ENCODE results near the gene CDSN.
"Not testable (repeated sequence)": the region's sequence is repeated elsewhere in the genome, so short reads cannot be mapped to it uniquely, and the experiment has no call there.

CDSN gene, protein sequence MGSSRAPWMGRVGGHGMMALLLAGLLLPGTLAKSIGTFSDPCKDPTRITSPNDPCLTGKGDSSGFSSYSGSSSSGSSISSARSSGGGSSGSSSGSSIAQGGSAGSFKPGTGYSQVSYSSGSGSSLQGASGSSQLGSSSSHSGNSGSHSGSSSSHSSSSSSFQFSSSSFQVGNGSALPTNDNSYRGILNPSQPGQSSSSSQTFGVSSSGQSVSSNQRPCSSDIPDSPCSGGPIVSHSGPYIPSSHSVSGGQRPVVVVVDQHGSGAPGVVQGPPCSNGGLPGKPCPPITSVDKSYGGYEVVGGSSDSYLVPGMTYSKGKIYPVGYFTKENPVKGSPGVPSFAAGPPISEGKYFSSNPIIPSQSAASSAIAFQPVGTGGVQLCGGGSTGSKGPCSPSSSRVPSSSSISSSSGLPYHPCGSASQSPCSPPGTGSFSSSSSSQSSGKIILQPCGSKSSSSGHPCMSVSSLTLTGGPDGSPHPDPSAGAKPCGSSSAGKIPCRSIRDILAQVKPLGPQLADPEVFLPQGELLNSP

DNA sequence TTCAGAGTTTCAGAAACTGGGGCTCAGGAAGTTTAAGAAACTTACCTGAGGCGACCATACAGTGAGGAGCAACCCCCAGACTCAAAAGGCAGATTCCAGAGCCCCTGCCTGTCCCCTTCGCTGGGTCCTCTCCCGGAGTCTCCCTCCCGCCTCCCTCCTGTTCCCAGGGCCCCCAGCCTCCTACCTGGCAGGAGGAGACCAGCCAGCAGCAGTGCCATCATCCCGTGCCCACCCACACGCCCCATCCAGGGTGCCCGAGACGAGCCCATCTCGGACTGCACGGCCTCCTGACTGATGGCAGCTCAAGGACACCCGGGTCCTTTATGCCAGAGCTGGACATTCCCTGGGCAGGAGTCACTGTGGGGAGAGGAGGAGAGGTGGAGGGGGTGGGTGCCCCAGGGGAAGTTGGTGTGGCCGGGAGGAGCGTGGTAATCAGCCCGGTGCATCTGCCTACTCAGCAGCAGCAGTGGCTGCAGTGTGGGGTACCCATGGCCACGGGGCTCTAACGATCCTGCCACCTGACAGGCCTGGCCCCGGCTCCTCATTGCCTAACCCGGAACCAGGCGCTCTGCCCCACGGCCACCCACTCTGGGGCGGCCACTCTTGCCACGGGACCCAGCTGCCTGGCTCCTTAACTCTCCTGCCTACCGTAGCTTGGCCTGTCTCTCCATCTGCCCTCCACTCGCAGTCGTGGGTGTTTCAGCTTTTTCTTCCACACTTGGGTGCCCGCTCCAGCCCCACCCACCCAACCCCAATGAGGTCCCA, at the start of gene CDSN:
TSS of gene CDSN (minus strand) at position 296 of the 765 bp plus-strand sequence. CDS start at position 269, 27 bp downstream.
- no peak for DNase-seq

DNA sequence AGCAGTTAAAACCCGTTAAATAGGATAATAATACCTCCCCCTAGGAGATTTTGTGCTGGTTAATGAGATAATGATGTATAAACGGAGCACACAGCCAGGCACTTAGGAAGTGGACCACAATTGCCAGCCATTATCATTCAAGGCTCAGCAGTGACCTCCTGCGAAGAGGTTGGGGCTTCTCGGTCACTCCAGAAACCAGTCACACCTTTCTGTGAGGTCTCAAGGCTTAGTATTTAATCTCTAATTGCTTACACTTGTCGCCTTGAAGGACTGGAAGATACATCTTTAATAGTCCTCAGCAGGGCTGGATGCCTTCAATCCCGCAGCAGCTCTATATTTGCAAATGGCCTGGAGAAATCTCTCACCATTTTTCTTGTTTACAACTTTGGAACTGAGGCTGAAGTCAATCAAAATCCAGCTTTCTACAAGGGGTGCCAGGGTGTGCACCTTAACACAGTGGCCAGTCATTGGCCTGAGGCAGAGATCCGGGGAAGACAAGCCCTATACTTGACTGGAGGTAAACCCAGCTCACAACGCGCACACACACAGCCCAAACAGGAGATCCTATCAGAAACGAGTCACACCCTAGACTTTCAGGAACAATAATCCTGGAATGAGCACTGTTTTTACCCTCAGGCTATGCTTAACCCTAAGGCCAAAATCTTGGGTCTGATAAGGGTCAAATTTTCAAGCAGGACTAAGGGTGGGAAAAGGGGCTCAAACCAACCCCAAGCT, 49.0 kb upstream of the CDSN start:
- no peak for DNase-seq

DNA sequence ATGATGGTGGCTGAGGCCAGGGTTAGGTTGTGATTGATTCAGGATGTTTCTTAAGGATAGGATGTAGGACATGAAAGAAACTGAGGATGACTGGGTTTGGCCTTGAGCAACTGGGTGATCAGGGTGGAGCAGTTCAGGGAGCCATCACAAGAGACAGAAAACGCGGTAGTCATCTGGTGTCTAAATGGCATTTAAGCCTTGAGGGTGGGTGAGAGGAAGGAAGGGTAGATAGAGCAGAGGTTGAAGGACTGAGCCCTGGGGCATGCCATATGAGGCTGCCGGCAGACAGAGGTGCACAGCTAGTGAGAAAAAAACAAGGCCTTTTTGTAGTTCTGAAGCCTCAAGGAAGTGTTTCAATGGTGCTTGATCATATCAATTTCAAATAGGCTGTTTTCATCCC, 48.4 kb upstream of the CDSN start:
- no peak for DNase-seq

DNA sequence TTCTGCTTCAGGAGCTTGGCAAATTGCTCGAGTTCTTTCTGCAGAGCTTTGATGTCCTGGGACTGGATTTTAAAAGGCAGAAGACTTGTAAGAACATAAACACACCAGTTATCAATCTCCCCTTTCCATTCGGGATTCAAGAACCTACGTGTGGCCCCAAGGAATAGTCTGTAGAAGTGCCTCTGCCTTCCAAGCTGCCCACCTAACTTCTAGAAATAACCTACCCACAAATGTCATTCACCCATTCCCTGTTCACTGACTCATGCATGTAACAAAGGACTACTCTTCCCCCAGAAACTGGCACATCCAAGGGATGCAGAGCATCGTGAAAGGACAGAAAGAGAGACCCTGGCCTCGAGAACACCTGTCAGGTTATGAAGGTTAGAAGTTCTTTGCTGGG, 45.7 kb upstream of the CDSN start:
- no peak for DNase-seq

DNA sequence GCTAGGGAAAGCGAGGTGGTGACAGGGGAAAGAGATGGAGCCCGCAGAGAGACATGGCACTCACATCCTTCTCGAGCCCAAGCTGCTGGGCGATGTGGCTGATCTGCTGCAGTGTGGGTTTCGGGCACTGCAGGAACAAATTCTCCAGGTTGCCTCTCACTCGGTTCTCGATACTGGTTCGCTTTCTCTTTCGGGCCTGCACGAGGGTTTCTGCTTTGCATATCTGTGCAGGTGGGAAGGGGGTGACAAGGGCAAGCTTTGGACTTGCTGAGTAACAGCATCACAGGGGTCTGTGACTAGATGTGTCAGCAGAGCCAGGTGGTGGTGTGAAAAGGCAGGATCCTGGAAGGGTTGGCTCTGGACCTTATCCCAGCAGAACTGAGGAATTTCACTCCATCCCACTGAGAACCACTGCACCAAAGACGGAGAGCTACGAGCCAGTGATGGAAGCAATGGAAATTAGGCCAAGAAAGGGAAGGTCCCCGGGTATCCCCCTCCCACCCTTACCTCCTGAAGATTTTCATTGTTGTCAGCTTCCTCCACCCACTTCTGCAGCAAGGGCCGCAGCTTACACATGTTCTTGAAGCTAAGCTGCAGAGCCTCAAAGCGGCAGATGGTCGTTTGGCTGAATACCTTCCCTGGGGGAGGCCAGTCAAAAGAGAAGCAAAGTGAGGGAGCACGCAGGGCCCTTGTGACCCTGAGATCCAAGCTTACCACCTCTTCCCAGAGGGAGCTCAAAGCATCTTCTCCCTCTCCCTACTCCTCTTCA, 45.0 kb upstream of the CDSN start:
- DNase-seq, result not testable (repeated sequence)

DNA sequence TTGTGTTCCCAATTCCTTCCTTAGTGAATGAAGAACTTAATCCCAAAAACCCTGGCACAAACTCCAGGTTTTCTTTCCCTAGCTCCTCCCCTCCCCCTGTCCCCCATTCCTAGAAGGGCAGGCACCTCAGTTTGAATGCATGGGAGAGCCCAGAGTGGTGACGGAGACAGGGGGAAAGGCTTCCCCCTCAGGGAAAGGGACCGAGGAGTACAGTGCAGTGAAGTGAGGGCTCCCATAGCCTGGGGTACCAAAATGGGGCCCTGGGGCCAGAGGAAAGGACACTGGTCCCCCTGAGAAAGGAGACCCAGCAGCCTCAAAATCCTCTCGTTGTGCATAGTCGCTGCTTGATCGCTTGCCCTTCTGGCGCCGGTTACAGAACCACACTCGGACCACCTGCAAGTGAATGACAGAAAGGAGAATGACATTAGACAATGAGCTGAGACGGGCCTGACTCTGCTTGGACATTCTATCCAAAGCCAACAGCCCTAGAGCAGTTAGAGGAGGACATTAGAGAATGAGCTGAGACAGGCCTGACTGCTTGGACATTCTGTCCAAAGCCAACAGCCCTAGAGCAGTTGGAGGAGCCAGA, 44.3 kb upstream of the CDSN start:
- DNase-seq, result not testable (repeated sequence)

DNA sequence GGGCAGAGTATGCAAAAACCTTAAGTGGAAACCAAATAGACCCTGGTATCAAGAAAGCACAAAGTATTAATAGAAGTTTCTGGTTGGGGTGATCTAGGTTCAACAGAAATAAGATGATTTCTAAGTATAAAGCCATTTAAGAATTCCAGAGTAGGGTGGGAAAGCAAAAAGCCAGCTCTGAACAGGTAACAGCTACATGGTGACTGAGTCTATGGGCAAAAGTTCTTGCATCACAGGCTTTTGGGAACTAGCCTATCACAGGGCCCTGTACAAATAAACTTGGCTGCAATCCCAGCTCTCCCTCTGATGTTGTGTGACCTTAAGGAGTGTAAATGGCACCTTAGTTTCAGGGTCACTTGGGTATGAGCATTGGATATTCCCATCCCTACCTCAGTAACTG, 43.7 kb upstream of the CDSN start:
- no peak for DNase-seq

DNA sequence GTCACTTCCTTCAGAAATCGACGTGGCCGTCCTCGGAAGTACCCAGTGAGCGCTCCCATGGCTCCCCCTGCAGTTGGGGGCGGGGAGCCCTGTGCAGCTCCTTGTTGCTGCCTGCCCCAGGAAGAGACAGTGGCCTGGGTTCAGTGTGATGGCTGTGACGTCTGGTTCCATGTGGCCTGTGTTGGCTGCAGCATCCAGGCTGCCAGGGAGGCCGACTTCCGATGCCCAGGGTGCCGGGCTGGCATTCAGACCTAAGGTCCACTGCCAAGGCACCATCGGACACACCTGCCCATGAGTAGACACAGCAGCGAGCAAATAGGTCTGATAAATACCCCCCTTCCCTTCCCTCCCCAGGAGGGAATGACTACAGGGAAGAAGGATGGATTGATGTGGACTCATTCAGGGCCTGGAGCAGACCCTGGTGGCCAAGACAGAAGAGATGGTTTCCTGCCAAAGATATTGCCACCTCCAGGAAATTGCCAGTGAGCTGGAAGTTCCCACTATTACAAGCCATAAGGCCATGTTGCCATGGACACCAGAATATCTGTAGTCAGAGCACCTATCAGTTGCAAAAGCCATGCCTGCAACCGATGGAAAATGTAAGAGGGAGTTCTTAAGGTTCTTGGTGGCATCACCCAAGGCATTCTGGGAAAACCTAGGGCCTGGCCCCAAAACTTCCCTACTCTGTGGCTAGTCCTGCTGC, 42.4 kb upstream of the CDSN start:
- no peak for DNase-seq

DNA sequence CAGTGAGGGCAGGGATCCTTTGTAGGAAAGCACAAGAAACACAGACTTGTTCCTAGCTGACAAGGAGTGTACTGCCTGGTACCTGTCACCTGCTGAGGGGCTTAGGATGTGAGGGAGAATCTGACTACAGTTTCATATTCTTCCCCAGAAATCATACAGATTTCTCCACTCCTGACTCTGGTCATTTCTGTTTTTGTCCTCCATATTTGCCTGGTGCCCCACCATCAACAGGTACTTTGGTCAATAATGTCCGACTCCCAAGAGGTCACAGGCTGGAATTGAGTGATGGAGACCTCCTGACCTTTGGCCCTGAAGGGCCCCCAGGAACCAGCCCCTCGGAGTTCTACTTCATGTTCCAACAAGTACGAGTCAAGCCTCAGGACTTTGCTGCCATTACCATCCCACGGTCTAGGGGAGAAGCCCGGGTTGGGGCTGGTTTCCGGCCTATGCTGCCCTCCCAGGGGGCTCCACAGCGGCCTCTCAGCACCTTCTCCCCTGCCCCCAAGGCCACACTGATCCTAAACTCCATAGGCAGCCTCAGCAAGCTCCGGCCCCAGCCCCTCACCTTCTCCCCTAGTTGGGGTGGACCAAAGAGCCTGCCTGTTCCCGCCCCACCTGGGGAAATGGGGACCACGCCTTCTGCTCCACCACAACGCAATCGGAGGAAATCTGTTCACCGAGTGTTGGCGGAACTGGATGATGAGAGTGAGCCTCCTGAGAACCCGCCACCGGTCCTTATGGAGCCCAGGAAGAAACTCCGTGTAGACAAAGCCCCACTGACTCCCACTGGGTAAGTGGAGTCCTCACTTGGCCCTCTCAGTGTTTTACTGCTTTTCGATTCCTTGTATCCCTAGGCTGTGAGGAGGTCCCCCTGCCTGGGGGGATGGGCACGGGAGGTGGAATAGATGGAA, 41.2 kb upstream of the CDSN start:
- no peak for DNase-seq

DNA sequence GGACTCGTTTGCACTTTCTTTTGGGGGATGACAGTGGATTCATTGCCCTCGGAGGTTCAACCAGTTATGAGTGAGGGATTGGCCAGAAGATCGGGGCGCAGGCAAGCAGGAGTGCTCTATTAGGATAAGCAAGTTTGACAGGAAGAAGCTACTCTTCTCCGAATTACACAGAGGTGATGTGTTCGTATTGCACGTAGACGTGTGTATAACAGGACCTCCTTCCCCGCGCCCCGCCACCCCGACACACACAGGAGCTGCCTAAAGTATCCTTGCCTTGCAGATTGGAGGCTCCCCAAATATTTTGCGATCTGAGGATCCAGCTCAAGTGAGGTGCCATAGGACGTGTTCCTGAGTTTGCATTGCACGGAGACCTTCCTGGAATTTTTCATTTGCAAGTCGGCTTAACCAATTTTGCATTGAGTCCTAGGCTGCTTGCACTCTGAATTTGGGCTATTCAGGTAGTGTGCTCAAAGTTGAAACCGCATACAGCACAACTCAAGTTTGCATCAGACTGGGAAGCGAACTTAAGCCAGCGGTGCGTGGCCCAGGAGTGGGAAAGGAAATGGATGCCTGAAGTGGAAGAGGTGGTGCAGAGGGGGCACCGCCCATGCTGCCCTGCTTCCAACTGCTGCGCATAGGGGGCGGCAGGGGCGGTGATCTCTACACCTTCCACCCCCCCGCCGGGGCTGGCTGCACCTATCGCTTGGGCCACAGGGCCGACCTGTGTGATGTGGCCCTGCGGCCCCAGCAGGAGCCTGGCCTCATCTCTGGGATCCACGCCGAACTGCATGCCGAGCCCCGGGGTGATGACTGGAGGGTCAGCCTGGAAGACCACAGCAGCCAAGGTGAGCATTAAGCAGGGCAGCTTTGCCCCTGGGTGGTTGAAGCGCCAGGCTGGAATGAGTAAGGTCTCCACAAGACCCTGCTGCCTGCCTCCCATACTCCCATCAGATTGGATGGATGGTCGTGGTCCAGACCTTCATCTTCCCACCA, 38.9 kb upstream of the CDSN start:
- peak; percentile 30 for DNase-seq

DNA sequence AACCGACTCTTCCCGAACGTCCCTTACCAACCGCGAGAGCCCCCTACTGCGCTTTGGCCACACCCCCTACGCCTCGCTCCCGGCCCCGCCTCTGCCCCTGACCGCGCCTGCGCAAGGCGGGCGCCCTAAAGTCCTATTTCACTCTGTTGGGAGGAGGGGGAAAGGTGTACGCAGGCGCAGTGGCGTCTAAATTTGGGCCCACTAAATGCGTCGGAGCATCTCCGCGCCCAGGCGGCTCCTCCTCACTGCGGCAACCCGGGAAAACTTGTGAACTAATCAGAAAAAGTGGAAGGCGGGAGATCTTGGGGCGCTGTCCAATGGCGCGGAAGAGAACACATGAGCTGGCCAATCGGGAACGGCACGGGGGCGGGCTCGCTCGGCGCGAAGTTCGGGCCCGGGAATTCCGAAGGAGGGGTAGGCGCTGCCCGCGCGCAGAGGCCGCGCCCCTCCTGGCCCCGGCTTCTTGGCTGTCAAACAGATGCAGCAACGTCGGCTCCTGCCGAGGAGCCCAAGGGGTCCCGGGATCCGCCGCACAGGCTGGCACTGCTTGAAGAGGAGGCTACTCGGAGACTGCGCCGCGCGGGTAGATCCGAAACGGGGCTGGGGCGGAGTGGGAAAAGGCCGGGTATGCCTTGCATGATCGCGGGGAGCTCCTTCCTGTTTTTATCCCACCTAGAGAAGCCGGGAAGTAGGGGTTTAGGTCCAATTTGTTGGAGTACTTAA, 38.1 kb upstream of the CDSN start, which contains the start of gene TCF19:
TSS of gene TCF19 (plus strand) at position 450 of the 723 bp plus-strand sequence. CDS start 881 bp downstream, outside the sequence.
- DNase-seq, result peak; percentile 99

DNA sequence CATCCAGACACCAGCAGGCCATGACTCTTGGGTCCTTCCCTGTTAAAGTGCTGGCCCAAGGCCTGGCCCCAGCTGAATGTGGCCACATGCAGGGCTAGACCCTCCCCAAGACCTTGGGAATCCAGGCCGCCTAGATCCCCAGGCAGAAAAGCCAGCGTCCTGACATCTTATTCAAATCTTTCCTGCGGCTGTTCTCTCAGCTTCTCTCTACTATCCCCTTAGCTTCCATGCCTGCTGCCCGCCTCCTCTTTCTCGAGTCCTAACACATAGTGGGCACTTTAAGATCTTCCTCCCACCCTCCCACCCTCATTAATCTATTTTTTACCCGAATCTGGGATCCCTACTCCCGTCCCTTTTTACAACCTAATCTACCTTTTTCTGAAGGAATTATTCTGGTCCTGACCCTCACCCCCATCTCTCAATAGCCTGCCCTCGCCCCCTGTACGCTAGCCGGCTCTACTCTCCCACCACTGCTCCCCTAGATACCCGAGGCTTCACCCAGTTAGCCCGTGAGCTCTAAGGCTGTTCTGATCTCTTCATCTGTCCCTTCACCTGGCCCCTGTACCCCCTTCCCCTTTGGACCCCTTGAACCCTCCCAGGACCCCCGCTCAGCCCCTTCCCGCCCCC, 37.4 kb upstream of the CDSN start, which contains the start of gene CCHCR1:
TSS of gene CCHCR1 (minus strand) at position 290 of the 627 bp plus-strand sequence. CDS start at position 88, 202 bp downstream.
- DNase-seq, result no peak

DNA sequence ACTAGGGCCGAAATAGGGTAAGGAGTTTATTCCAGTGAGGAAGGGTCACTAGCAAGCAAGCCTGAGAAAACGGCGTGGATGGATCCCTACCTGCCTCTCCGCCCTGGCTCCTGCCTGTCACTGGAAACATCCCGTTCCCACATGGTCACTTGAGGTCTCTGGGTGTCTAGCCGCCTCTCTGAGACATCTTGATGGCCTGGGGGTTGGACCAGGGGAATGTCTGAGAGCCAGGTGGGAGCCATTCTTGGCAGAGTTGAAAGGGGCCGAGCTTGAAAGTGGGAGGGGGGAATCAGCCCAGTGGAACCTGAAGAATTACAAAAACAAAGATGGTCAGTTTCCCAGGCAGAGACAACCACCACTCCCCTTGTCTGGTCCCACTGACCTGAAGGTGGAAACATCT, 36.4 kb upstream of the CDSN start:
- no peak for DNase-seq

DNA sequence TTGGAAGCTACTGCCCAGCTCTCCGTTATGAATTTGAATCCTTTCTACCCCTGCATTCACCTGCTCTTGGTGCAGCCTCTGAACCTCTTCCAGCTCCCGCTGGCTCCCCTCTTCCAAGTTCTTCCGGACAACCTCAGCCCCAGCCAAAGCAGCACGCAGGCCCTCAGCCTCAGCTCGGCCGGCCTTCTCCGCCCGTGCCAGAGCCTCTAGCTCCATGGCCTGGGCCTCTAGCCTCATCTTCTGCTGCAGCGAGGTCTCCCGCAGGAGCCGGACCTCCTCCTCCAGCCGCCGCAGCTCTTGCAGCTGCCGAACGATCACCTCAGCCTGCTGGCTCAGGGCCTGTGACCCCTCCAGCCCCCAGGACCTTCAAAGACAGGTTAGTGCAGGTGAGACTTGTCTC, 34.2 kb upstream of the CDSN start:
- DNase-seq, result no peak

DNA sequence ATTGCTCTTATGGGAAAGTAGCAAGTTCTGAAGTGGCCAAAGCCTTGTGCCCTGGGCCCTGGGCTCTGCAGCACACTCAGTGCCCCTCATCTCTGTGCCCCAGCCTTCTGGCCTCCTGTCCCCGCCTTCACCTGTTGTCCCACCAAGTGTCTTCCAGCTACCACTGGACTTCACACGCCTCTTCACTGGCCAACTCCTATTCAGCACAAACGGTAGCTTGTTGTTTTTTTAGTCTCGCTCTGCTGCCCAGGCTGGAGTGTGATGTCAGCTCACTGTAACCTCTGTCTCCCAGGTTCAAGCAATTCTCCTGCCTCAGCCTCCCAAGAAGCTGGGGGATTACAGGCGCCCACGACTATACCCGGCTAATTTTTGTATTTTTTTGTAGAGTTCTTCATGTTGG, 32.5 kb upstream of the CDSN start:
- DNase-seq, result no peak

DNA sequence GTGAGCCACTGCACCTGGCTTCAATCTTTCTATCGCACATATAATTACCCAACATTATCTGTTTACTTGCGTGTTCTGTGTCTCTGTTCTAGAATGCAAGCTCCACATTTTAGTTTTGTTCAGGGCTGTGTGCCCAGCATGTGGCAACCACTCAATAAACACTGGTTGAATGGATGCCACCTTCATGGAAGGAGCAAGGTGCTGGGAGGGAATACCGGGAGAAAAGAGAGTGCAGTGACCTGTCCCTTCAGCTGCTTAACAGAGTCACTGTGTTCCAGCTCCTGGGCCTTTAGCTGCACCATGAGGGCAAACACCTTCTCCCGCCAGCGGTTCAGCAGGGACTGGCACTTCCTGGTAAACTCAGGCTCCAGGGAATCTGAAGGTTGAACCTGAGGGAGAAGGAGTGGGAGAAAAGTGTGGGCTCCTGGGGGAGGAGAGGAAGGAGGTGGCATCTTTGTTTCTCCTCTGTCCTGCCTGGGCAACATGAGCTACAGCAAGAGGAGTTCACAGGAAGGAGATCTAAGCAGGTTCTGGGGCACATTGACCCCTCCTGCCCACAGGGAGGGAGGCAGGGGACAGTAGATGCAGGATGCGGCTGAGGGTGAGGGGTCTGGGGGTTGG, 29.7 kb upstream of the CDSN start:
- no peak for DNase-seq

DNA sequence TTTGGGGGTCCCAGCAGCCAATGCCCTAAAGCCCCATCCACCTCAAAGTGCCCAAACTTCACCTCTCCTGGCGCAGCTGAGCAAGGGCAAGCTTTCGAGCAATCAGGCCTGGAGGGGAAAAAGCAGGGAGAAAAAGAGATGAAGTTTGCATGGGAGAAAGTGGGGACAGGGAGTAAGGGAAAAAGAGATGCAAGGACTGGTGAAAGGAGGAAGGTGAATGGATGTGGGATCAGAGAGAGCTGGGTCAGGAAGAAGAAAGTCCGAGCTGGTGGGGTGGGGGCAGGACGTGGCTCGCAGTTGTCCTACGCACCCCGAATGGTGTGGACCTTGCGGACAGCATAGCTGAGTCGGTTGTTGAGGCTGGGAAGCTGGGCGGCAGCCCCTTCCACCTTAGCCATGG, 25.1 kb upstream of the CDSN start:
- no peak for DNase-seq
